IMR-90 (cell line): ENCODE data around the gene DDX20. TPM values are rescaled to one million over a fixed set of nuclear protein-coding genes. Genes with fewer than 3 reads are reported as not detected.

Experiments
- ATAC-seq: fragments of 200-7000 bp; cut with Tn5 transposase; 2 replicates; pipeline ENCODE4 v1.9.1; 2020; ENCODE audit warnings: low read depth, mild to moderate bottlenecking, moderate library complexity
- BruUV-seq: library from RNA; stranded (reverse); fragments of 400-500 nt; replicated peaks from 2 replicates; lab custom pipeline; 2021; lab: Mats Ljungman, UMichigan
- CTCF ChIA-PET: fragments of 300-600 bp; formaldehyde crosslinking; extraction: SDS; loops from one replicate; lab custom pipeline; 2021; ENCODE audit warnings: antibody characterized with exemption; lab: Yijun Ruan, JAX
- POLR2A ChIA-PET: fragments of 300-600 bp; sonication (Branson Sonifier 250); formaldehyde crosslinking; loops from one replicate; lab custom pipeline; 2022; ENCODE audit warnings: antibody characterized with exemption; ENCODE audit not compliant: unreplicated experiment; lab: Charles Lee
- DNase-seq: peaks from one replicate; pipeline ENCODE4 v3.0.0; 2013
- H2AFZ ChIP-seq: replicated peaks from 2 replicates; pipeline ENCODE3; 2013; ENCODE audit warnings: low read length, mild to moderate bottlenecking; ENCODE audit not compliant: poor library complexity
- H2AK5ac ChIP-seq: 2 replicates; pipeline ENCODE4 v1.6.1; 2013; ENCODE audit warnings: low read depth, low read length, inconsistent platforms
- H2AK9ac ChIP-seq: replicated peaks from 2 replicates; pipeline ENCODE3; 2013; ENCODE audit warnings: mild to moderate bottlenecking, low read depth, low read length, moderate library complexity; ENCODE audit not compliant: poor library complexity
- H2BK120ac ChIP-seq: 2 replicates; pipeline ENCODE4 v1.6.1; 2013; ENCODE audit warnings: low read depth, low read length, inconsistent platforms
- H2BK15ac ChIP-seq: 3 replicates; pipeline ENCODE4 v1.6.1; 2013; ENCODE audit warnings: low read depth, low read length, inconsistent platforms
- H2BK20ac ChIP-seq: 2 replicates; pipeline ENCODE4 v1.6.1; 2013; ENCODE audit warnings: low read depth, mild to moderate bottlenecking, inconsistent platforms, low read length, moderate library complexity
- H2BK5ac ChIP-seq: 2 replicates; pipeline ENCODE4 v1.6.1; 2013; ENCODE audit warnings: mild to moderate bottlenecking, low read depth, low read length, inconsistent platforms; ENCODE audit not compliant: poor library complexity, severe bottlenecking
- H3K14ac ChIP-seq: replicated peaks from 2 replicates; pipeline ENCODE4 v1.6.1; 2013; ENCODE audit warnings: low read depth, low read length, inconsistent platforms
- H3K18ac ChIP-seq: 2 replicates; pipeline ENCODE4 v1.6.1; 2013; ENCODE audit warnings: low read depth, low read length, control low read depth
- H3K23ac ChIP-seq: 2 replicates; pipeline ENCODE4 v1.6.1; 2013; ENCODE audit warnings: low read depth, low read length, inconsistent platforms
- H3K27ac ChIP-seq: 2 replicates; pipeline ENCODE4 v1.5.1; 2013; ENCODE audit warnings: mild to moderate bottlenecking, control low read depth, low read length; ENCODE audit not compliant: insufficient read depth
- H3K27me3 ChIP-seq: 2 replicates; pipeline ENCODE4 v1.6.1; 2013; ENCODE audit warnings: low read length; ENCODE audit not compliant: control insufficient read depth, insufficient read depth
- H3K36me3 ChIP-seq: 2 replicates; pipeline ENCODE4 v1.6.1; 2013; ENCODE audit warnings: low read length, mixed read lengths; ENCODE audit not compliant: control insufficient read depth, insufficient read depth
- H3K4ac ChIP-seq: 2 replicates; pipeline ENCODE4 v1.6.1; 2013; ENCODE audit warnings: low read depth, low read length, inconsistent platforms
- H3K4me1 ChIP-seq: 2 replicates; pipeline ENCODE4 v1.6.1; 2013; ENCODE audit warnings: low read length, mixed read lengths; ENCODE audit not compliant: control insufficient read depth, insufficient read depth
- H3K4me2 ChIP-seq: 2 replicates; pipeline ENCODE4 v1.6.1; 2013; ENCODE audit warnings: low read depth, mild to moderate bottlenecking, control low read depth, low read length, moderate library complexity
- H3K4me3 ChIP-seq: 2 replicates; pipeline ENCODE4 v1.5.1; 2013; ENCODE audit warnings: low read depth, mild to moderate bottlenecking, control low read depth, low read length, moderate library complexity; ENCODE audit not compliant: insufficient read depth
- H3K56ac ChIP-seq: 2 replicates; pipeline ENCODE4 v1.6.1; 2013; ENCODE audit warnings: low read length, inconsistent platforms; ENCODE audit not compliant: insufficient read depth; ENCODE audit errors: extremely low read depth
- H3K79me1 ChIP-seq, 2 experiments: 2 replicates each; pipeline ENCODE4 v1.6.1; 2013; ENCODE audit warnings: low read length in 2 of 2, inconsistent platforms in 1 of 2, low read depth in 1 of 2
- H3K9ac ChIP-seq: 2 replicates; pipeline ENCODE4 v1.6.1; 2013; ENCODE audit warnings: low read depth, low read length, control low read depth
- H3K9me1 ChIP-seq: 2 replicates; pipeline ENCODE4 v1.6.1; 2013; ENCODE audit warnings: low read length, inconsistent platforms; ENCODE audit not compliant: insufficient read depth
- H3K9me3 ChIP-seq: 2 replicates; pipeline ENCODE4 v1.6.1; 2013; ENCODE audit warnings: low read length; ENCODE audit not compliant: control insufficient read depth, insufficient read depth
- H4K20me1 ChIP-seq: 2 replicates; pipeline ENCODE4 v1.6.1; 2013; ENCODE audit warnings: low read length, inconsistent platforms; ENCODE audit not compliant: insufficient read depth
- H4K5ac ChIP-seq: 2 replicates; pipeline ENCODE4 v1.6.1; 2013; ENCODE audit warnings: mild to moderate bottlenecking, low read depth, low read length, control low read depth
- H4K8ac ChIP-seq, 2 experiments: 2 replicates each; pipeline ENCODE4 v1.6.1; 2013; ENCODE audit warnings: low read depth in 2 of 2, low read length in 2 of 2, control low read depth in 1 of 2, inconsistent platforms in 1 of 2
- H4K91ac ChIP-seq: 2 replicates; pipeline ENCODE4 v1.6.1; 2013; ENCODE audit warnings: low read depth, low read length, inconsistent platforms; ENCODE audit not compliant: insufficient read depth
- BHLHE40 ChIP-seq: fragments of 150-350 bp; IDR thresholded peaks from 2 replicates; pipeline ENCODE4 v1.6.1; 2016; ENCODE audit warnings: mild to moderate bottlenecking, low read depth, low read length
- CEBPB ChIP-seq: IDR thresholded peaks from 2 replicates; pipeline ENCODE4 v1.6.1; 2012; ENCODE audit warnings: low read depth, low read length, improper control_type of control experiment
- CHD1 ChIP-seq: IDR thresholded peaks from 2 replicates; pipeline ENCODE4 v1.6.1; 2012; ENCODE audit warnings: low read depth, low read length, improper control_type of control experiment
- FOS ChIP-seq: fragments of 150-350 bp; IDR thresholded peaks from 2 replicates; pipeline ENCODE4 v1.6.1; 2016; ENCODE audit warnings: low read depth, low read length
- MAFK ChIP-seq: IDR thresholded peaks from 2 replicates; pipeline ENCODE4 v1.6.1; 2012; ENCODE audit warnings: low read depth, low read length, improper control_type of control experiment
- MAZ ChIP-seq: IDR thresholded peaks from 2 replicates; pipeline ENCODE4 v1.6.1; 2012; ENCODE audit warnings: low read depth, mild to moderate bottlenecking, low read length, improper control_type of control experiment, moderate library complexity, borderline replicate concordance
- MXI1 ChIP-seq: IDR thresholded peaks from 2 replicates; pipeline ENCODE4 v1.6.1; 2012; ENCODE audit warnings: low read depth, mild to moderate bottlenecking, low read length, moderate library complexity, borderline replicate concordance
- NFE2L2 ChIP-seq: fragments of 150-350 bp; IDR thresholded peaks from 2 replicates; pipeline ENCODE4 v1.6.1; 2016; ENCODE audit warnings: low read depth, mild to moderate bottlenecking, low read length
- POLR2A ChIP-seq: IDR thresholded peaks from 2 replicates; pipeline ENCODE4 v1.6.1; 2012; ENCODE audit warnings: mild to moderate bottlenecking, low read depth, low read length
- RAD21 ChIP-seq: IDR thresholded peaks from 2 replicates; pipeline ENCODE4 v1.6.1; 2012; ENCODE audit warnings: low read length, improper control_type of control experiment
- RCOR1 ChIP-seq: IDR thresholded peaks from 2 replicates; pipeline ENCODE4 v1.6.1; 2012; ENCODE audit warnings: mild to moderate bottlenecking, low read length, improper control_type of control experiment; ENCODE audit not compliant: insufficient replicate concordance
- RFX5 ChIP-seq: IDR thresholded peaks from 2 replicates; pipeline ENCODE4 v1.8.0; 2012; ENCODE audit warnings: low read depth, mild to moderate bottlenecking, low read length, moderate library complexity
- SMC3 ChIP-seq: fragments of 150-350 bp; IDR thresholded peaks from 2 replicates; pipeline ENCODE4 v1.6.1; 2016; ENCODE audit warnings: low read depth, mild to moderate bottlenecking, antibody characterized with exemption, low read length, moderate library complexity
- WGBS, 2 experiments: methylation state at CpG; one replicate each; pipeline versions ENCODE4 v1.1.5 to v1.1.7; 2013; ENCODE audit warnings: missing lambda C conversion rate in 2 of 2; ENCODE audit not compliant: insufficient read length in 1 of 2; ENCODE audit errors: extremely low coverage in 2 of 2; 5-methylcytosine and 5-hydroxymethylcytosine counted together
- dilution Hi-C: fragments of 300-500 bp; cut with HindIII; formaldehyde crosslinking; loops from one replicate; pipeline ENCODE4 v1.14.3; 2018; ENCODE audit warnings: low sequenced_read_pairs; ENCODE audit not compliant: unreplicated experiment
- in situ Hi-C: fragments of 300-500 bp; cut with MboI; formaldehyde crosslinking; loops from 3 replicates; pipeline ENCODE4 v1.14.3; 2019; ENCODE audit warnings: low sequenced_read_pairs, inconsistent platforms, mixed read lengths
- intact Hi-C: fragments of 100-400 bp; cut with micrococcal nuclease; formaldehyde crosslinking; loops from 2 replicates; pipeline ENCODE4 v1.10.0; 2022
- polyA plus RNA-seq, 3 experiments: library from polyadenylated mRNA; depleted of rRNA; stranded (reverse); fragments of >200 nt; gene quantifications; 2 replicates each; pipeline ENCODE4 v1.2.3, GENCODE V29; 2012; ENCODE audit warnings: low replicate concordance in 1 of 3
- total RNA-seq: library from RNA; depleted of rRNA; stranded (reverse); fragments of >200 nt; gene quantifications from 2 replicates; pipeline ENCODE4 v1.2.3, GENCODE V29; 2012
- TF ChIP-seq, protein P1 (sequence below): conservative IDR thresholded peaks from 2 replicates; pipeline ENCODE4 v1.5.1; 2012; ENCODE audit warnings: mild to moderate bottlenecking, low read depth, low read length, improper control_type of control experiment
- TF ChIP-seq, protein P2 (sequence below): fragments of 150-350 bp; IDR thresholded peaks from 2 replicates; pipeline ENCODE4 v1.6.1; 2016; ENCODE audit warnings: low read depth, mild to moderate bottlenecking, low read length, moderate library complexity, borderline replicate concordance
- TF ChIP-seq, protein P3 (sequence below): fragments of 150-350 bp; IDR thresholded peaks from 2 replicates; pipeline ENCODE4 v1.6.1; 2017; ENCODE audit warnings: mild to moderate bottlenecking, antibody characterized with exemption, low read length, low read depth

The DDX20 gene
- total and polyA plus RNA-seq, 2 of the 4 experiments (the other 2 are of a cell fraction): 5.7 to 10.9 TPM

DNA sequence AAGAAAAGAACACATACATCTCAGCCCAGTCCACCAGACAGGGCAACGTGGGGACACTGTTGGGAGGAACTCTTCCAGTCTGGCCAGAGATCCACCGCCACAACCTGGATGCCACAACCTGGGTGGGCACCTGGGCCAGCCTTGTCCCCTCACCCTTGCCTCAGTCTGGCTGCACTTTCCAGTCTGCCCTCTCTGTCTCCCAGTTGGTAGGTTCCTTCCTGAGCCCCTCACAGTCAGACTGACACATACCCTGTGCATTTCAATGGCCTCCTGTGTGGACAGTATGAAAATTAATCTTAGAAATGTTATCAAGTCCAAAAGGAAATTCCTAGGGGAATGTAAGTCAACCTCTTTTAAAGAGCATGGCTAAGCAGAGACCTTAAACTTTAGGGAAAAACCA is 49.5 kb downstream of the DDX20 start:
- no CpG with 5 or more reads among the region's 2 CpGs for WGBS, 2 experiments
- in situ Hi-C loops (no loop called here), dilution Hi-C loops (no loop called here), intact Hi-C loops (no loop called here)
- DNase-seq (no peak), ATAC-seq (no peak)
- Histone ChIP-seq H3K79me1 (no peaks in the 10 kb centered on the region), H4K91ac (no peak overlapping the region), H3K23ac (no peak overlapping the region), H3K56ac (no peak overlapping the region), H3K9me1 (no peaks in the 10 kb centered on the region), H3K4ac (no peak overlapping the region), H3K9ac (no peak overlapping the region), H3K4me1 (no peaks in the 10 kb centered on the region), H2BK5ac (no peak overlapping the region), H4K8ac (no peak overlapping the region), H3K14ac (no peak overlapping the region), H3K27me3 (peaks cover 28% of the 10 kb centered on the region), H2BK120ac (no peak overlapping the region), H3K4me3 (no peak overlapping the region), H4K20me1 (no peaks in the 10 kb centered on the region), H3K18ac (no peak overlapping the region), H3K36me3 (no peaks in the 10 kb centered on the region), H2AFZ (peak overlapping the region; percentile 51), H2BK20ac (no peak overlapping the region), H2BK15ac (no peak overlapping the region), H3K9me3 (no peaks in the 10 kb centered on the region), H3K4me2 (no peak overlapping the region), H4K5ac (no peak overlapping the region), H3K27ac (no peak overlapping the region), H2AK5ac (no peak overlapping the region), H2AK9ac (no peak overlapping the region)
- TF ChIP-seq CHD1 (no peak), RAD21 (no peak), MAFK (no peak), FOS (no peak), BHLHE40 (no peak), NFE2L2 (no peak), SMC3 (no peak), RCOR1 (no peak), MAZ (no peak), POLR2A (no peak), CEBPB (no peak), MXI1 (no peak), RFX5 (no peak)
- TF ChIP-seq, protein P1, sequence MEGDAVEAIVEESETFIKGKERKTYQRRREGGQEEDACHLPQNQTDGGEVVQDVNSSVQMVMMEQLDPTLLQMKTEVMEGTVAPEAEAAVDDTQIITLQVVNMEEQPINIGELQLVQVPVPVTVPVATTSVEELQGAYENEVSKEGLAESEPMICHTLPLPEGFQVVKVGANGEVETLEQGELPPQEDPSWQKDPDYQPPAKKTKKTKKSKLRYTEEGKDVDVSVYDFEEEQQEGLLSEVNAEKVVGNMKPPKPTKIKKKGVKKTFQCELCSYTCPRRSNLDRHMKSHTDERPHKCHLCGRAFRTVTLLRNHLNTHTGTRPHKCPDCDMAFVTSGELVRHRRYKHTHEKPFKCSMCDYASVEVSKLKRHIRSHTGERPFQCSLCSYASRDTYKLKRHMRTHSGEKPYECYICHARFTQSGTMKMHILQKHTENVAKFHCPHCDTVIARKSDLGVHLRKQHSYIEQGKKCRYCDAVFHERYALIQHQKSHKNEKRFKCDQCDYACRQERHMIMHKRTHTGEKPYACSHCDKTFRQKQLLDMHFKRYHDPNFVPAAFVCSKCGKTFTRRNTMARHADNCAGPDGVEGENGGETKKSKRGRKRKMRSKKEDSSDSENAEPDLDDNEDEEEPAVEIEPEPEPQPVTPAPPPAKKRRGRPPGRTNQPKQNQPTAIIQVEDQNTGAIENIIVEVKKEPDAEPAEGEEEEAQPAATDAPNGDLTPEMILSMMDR: no peak
- TF ChIP-seq, protein P2, sequence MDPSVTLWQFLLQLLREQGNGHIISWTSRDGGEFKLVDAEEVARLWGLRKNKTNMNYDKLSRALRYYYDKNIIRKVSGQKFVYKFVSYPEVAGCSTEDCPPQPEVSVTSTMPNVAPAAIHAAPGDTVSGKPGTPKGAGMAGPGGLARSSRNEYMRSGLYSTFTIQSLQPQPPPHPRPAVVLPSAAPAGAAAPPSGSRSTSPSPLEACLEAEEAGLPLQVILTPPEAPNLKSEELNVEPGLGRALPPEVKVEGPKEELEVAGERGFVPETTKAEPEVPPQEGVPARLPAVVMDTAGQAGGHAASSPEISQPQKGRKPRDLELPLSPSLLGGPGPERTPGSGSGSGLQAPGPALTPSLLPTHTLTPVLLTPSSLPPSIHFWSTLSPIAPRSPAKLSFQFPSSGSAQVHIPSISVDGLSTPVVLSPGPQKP: no peak
- TF ChIP-seq, protein P3, sequence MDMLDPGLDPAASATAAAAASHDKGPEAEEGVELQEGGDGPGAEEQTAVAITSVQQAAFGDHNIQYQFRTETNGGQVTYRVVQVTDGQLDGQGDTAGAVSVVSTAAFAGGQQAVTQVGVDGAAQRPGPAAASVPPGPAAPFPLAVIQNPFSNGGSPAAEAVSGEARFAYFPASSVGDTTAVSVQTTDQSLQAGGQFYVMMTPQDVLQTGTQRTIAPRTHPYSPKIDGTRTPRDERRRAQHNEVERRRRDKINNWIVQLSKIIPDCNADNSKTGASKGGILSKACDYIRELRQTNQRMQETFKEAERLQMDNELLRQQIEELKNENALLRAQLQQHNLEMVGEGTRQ: no peak
- CTCF ChIA-PET: no interaction called here
- POLR2A ChIA-PET: no interaction called here
- BruUV-seq: no TSS peak
